ENCODE data around the gene RTL3.
A peak's percentile ranks its signal among the peaks of the same experiment; 100 is the strongest.
"Not testable (repeated sequence)": the region's sequence is repeated elsewhere in the genome, so short reads cannot be mapped to it uniquely, and the experiment has no call there.

Gene RTL3

GRCh38 chrX:78658845-78659744 lies at the start of gene RTL3:
RTL3 (minus strand) TSS chrX:78659328; CDS start chrX:78658420, 908 bp downstream.
- DNase-seq (ENCODE audit: low spot score) = peak; percentile 59

DNA sequence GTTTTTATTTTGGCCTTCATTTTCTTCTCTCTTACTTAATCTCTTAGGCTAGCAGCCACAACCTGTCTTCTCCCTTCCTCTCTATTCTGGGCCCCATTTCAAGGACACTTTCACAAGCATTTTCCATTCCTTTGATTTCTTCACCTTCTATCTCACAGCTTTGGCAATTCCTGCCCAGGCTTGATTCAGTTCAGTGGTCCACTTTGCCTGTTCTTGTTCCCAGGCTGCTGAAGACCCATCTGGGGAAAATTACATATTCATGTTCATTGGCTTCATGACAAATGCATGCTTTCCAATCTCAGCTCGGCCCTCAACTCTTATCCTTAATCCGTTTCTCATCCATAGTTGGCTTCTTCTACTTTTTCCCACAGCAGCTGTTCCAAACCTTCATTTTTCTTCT lies 49.7 kb upstream of the RTL3 start:
- no peak for DNase-seq (ENCODE audit: low spot score)

- DNase-seq (ENCODE audit: low spot score) = peak; percentile 48
Measured at GRCh38 chrX:78708262-78708661, 49.1 kb upstream of the RTL3 start.

DNA sequence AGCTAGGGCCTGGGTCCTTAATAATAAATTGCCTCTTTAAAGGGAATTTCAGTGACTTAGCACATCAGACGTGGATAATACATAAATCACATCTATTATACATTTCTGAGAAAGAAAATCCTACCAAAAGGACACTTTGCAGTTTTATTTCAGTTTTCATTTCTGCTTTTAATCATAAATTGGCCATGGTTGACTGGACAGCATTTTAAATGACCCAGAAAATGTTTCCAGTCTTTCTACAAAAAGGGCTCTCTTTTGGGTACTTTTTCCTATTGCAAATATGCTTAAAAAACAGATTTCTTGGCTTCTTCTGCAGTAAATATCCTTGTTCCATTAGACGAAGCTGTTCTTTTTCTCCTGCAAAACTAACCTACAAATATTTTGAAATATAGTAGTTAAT lies 46.9 kb upstream of the RTL3 start:
- DNase-seq (ENCODE audit: low spot score) = no peak

DNA sequence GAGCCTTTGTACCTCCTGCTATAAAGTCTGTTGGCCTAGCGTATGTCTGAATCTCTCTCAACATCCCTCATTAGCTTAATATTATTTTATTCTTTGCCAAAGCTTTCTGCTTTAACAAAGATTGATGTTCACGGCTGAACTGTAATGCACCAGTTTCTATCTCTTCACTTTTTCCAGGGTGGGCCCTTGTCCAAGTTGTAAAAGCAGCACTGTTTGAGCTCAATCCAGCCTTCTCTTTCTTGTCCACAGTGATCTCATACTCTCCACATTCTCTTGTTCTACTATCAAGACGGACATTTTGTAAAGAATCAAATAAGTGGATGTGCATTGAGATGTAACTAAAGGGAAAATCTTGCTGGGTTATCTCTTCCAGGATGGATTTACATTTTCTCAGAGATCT lies 34.4 kb upstream of the RTL3 start:
- no peak for DNase-seq (ENCODE audit: low spot score)

DNA sequence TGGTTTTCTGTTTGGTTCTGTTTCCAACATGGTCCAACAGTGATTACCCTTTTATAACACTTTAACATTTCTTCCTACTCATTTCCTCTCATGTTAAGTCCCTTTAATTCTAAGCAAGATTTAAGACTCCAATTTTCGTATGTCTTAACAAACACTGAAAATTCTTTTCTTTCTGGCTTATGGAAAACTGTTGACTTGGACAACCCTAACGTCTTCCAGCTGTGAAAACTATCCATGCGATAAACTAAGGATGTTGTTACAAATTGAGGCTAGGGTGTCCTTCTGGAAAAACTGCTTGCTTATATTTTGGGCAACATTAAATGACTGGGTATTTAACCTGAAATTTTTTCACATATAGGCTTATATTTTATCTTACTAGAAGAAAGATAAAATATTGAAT lies 33.9 kb upstream of the RTL3 start:
- DNase-seq (ENCODE audit: low spot score) = no peak

DNA sequence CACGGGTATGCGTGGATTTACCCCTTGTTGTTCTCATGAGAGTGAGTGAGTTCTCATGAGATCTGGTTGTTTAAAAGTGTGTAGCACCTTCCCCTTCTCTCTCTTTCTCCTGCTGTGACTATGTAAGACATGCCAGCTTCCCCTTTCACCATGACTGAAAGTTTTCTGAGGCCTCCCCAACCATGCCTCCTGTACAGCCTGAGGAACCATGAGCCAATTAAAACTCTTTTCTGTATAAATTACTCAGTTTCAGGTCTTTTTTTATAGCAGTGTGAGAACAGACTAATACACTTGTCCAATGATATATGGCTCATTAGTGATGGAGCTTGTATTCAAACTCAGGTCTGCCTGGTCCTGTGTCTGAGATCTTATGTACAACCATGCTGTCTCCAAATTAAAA lies 28.5 kb upstream of the RTL3 start:
- no peak for DNase-seq (ENCODE audit: low spot score)

GRCh38 chrX:78673246-78673645 lies 14.1 kb upstream of the RTL3 start:
- DNase-seq (ENCODE audit: low spot score) = no peak

- no peak for DNase-seq (ENCODE audit: low spot score)
Measured at GRCh38 chrX:78665342-78665741, 6.2 kb upstream of the RTL3 start.

GRCh38 chrX:78661836-78662235 lies 2.7 kb upstream of the RTL3 start:
- no peak for DNase-seq (ENCODE audit: low spot score)

DNA sequence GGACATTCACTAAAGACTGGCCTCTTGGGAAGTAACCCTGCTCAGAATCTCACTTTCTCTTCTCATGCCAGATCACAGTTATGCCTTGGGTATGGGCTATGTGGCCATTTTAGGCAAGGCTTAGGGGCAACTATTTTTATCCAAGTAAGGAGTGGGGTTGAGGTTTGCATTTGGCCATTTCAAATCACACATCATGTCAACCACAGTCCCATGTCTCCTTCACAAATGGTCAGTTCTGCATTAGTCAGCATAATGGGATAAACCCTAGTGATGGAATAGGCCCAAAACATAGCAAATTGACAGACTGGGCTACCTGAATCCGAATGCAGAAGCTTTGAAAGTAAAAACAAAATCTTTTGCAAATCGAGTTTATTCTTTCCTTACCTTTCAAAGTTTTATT lies 827 bp upstream of the RTL3 start:
- DNase-seq (ENCODE audit: low spot score) = no peak

- no peak for DNase-seq (ENCODE audit: low spot score)
Measured at GRCh38 chrX:78658414-78658813, 714 bp downstream of the RTL3 start.

DNA sequence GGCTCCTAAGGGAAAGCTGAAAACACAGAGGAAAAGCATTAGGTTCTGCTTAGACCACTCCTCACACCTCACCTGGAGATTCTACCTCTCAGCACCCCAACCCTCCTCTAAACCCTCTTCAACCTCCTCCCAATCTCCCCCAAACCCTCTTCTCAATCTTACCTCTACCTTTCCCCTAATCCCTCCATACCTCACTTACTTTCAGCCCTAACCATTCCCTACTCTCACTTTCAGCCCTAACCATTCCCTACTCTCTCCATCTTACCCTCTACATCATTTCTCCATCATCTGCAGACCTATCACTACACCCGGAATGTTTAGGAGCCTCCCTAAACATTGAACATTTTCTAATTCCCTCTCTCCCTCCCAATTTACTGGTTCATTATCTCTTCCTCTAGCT lies 3.5 kb downstream of the RTL3 start:
- no peak for DNase-seq (ENCODE audit: low spot score)

DNA sequence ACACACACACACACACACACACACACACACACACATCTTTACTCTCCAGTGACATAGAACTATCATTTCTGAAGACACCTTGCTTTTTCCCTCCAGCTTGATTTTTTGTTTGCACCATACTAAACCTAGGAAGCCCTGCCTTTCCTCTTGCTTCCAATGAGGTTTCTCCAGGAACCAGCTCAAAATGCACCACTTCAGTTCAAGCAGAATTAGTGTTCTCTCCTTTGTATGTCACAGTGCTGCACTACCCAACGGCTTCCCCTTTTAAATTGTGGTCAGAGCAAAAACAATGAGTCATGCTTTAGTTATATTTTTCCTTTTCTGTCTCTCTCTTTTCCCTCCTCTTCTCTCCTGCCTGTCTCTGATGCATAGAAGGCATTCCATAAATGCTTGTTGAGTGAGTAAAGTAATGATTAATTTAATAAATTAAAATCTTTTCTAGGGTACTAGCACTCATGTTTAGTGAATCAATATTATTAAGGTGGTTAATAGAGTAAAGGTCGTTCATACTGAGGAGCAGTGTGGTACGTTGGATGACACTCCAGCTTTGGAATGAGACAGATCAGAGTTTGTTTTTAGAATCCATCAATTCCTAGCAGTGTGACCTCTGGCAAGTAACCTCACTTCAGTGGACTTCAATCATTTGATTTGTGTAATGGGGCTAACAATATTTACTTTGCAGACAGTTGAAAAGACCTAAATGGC lies 5.9 kb downstream of the RTL3 start:
- DNase-seq (ENCODE audit: low spot score) = peak; percentile 46

- DNase-seq (ENCODE audit: low spot score) = no peak
Measured at GRCh38 chrX:78650906-78651437, 8.2 kb downstream of the RTL3 start.

DNA sequence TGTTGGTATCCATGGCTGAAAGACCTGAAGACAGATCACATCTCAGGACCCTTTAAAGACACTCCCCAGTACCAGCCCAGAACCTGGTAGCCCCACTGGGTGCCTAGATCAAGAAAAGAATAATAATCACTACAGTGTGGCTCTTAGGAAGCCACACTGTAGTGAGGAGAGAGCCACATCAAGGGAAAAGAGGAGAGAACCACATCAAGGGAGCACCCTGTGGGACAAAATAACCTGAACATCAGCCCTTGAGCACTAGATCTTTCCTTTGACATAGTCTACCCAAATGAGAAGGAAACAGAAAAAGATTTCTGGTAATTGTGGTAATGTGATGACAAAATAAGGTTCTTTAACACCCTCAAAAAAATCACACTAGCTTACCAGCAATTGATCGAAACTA lies 15.3 kb downstream of the RTL3 start:
- no peak for DNase-seq (ENCODE audit: low spot score)

- DNase-seq (ENCODE audit: low spot score) = no peak
Measured at GRCh38 chrX:78643096-78643495, 16.0 kb downstream of the RTL3 start.

GRCh38 chrX:78636096-78636495 lies 23.0 kb downstream of the RTL3 start:
- not testable (repeated sequence) for DNase-seq (ENCODE audit: low spot score)

GRCh38 chrX:78624962-78625909 lies 33.9 kb downstream of the RTL3 start:
- DNase-seq (ENCODE audit: low spot score) = no peak

DNA sequence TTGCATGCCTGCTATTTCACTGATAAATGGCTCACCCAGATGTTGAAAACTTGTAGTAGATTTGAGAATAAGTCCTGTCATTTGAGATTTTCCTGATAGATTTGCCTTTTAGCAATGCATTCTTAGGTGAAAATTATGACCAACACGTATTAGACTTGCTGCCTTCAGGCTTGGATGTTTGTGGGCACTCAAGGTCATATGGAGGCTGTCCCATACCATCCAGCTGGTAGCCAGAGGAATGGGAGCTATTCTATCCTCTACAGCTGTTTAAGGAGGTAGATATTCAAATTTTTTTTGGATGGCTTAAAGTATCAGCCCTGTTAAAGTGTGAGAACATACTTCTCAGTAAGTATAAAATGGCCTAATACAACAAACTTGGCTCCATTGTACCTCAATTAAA lies 34.7 kb downstream of the RTL3 start:
- DNase-seq (ENCODE audit: low spot score) = no peak

GRCh38 chrX:78622831-78623230 lies 36.3 kb downstream of the RTL3 start:
- no peak for DNase-seq (ENCODE audit: low spot score)

DNA sequence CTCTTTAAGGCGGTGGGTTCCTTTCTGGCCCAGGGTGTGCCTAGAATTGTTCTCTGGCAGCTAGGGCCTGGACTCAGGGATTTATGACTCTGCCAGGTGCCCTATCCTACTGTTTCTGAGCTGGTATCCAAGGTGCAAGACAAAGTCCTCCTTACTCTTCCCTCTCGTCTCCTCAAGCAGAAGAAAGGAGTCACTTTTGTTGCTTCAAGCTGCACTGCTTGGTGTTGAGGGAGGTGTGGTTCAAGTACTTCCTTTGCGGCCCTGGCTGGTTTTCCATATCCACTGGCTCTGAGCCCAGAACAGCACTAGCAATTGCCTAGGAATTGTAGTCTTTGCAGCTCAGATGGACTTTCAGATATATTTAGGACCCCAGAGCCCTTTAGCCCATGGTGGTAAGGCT lies 39.3 kb downstream of the RTL3 start:
- peak; percentile 14 for DNase-seq (ENCODE audit: low spot score)

Data from AG20443 (cell line).